ENCODE results near the gene FHIT.

The FHIT gene

DNA sequence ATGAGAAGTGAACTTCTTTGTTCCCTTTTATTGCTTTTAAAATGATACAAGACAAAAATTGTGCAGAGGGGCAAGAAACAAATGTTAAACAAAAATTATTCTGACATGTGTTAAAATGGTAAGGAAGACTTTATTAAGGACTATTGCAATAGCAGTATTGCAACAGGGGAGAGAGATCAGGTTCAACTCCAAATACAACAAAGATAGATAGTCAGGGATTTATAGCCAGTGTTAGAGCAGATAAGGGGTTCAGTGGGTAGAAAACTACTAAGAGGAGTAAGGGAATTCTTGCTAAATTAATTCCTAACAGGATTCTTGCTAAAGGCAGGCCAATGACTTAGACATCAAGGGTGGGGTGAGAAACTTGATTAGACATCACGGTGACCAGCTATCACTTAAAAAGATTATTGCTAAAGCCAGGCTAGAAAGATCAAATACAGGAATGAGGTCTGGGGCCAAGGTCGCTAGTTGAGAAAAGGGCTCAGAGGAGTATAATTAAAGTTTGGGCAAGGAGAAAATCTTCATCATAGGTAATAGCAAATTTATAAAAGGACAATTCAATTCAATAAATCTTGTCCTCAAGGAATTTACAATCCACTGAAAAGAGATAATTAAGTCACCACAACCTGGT is 81.5 kb downstream of the FHIT start:
- no peak for DNase-seq (ENCODE audit: low read depth)

DNA sequence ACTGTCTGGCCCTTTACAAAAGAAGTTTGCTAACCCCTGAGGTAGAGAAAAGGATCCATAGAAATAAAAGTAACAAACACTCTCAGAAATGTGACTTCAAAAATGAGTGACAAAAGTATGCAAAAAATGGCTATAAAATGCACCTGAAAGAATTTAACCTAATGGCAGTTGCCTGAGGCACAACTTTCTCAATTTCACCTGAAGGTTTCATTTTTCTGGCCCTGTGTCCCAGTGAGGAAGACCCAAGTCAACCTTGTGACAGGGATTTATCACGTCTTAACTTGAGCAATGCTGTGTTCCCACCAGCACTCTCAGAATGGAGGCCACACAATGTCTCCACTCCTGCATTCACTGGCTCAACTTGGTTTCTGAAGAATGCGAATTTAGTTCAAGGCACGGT is 83.0 kb downstream of the FHIT start:
- DNase-seq (ENCODE audit: low read depth) = no peak

DNA sequence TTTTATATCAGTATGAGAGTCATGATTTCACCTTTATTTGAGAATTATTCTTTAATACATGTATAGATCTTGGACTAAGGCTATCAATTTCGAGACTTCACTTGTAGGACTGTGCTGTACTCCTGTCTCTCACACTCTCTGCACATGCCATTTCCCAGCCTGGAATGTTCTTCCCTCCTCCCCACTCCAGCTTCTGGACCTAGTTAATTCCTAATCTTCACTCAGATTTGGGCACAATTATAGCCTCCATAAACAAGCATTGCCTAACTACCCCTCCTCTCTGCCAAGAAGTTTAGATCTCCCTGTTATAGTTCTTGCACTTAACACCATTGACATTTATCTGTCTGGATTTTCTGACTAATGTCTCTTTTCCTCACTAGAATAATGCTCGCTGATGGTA is 88.3 kb downstream of the FHIT start:
- DNase-seq (ENCODE audit: low read depth) = no peak

DNA sequence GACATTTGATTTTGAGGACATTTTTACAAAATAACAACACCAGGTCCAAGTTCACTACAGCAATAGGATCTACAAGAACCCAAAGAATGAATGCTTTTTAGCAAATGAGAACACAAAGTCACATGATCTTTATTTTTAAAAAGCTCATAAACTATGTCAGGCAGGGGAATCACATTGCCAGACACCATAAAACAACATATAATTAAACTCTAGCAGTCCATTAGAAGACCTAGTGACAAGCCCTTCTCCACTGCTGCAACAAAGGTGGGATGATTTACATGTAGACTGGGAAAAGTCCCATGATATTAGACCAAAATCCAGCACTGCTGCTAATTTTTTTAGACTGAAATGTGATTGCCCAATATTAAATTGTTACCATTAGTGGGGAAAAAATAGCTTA is 92.6 kb downstream of the FHIT start:
- DNase-seq (ENCODE audit: low read depth) = no peak

DNA sequence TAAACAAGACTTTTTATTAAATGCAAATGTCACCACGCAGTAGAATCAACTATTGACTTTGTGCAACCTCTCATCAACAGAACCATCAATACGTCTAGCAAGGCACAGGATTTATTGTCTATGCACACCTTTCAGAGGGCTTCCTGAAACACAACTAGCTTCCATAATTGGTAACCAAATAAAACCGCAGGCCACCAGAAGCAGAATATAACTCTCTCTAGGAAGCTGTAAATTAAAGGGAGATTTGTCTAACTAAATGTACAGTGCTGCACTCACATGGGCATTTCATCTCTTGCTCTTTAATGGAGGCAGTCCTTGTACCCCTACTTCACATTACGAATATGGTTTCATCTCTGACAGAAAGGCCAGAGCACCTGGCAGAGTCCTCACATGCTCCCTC is 93.0 kb downstream of the FHIT start:
- DNase-seq (ENCODE audit: low read depth) = no peak

DNA sequence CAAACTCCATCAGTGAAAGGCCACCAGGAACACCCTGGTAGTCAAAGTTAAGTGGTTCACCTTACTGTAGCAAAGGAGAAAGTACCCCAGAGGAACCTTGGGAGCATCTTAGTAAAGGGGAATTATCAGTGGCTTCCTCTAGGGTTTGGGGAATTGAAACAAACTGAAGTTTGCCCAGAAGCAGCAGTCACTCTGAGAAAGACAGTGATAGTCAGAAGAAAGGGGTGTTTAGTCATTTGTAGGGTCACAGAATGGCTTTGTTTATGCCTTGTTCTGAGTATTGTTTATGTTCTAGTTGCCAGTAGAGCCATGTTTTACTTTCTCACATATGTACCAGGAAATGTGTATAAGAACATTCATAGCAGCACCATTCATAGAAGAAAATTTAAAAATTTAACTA is 93.8 kb downstream of the FHIT start:
- DNase-seq (ENCODE audit: low read depth) = no peak

DNA sequence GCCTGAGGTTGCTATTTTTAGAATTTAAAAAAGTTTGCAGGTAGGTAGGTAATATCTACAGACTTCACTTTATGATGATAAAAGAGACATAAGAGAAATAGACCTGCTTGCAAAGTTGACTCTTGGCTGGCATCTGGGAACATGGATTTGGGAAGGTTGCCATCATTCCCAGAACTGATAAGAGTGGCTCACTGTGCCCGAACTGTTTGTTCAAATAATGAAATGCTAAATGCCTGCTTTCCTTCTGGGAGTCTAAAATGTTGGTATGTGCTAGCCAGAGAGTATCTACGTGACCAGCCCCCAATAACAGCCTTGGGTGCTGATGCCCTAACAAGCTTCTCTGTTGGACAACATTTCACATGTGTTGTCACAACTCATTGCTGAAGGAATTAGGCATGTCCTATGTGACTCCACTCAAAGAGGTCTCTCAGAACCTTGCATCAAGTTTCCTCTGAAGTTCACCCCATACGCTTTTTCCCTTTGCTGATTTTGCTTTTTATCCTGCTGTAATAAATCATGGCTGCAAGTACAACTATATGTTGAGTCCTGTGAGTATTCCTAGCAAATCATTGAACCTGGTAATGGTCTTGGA is 95.5 kb downstream of the FHIT start:
- no peak for DNase-seq (ENCODE audit: low read depth)

DNA sequence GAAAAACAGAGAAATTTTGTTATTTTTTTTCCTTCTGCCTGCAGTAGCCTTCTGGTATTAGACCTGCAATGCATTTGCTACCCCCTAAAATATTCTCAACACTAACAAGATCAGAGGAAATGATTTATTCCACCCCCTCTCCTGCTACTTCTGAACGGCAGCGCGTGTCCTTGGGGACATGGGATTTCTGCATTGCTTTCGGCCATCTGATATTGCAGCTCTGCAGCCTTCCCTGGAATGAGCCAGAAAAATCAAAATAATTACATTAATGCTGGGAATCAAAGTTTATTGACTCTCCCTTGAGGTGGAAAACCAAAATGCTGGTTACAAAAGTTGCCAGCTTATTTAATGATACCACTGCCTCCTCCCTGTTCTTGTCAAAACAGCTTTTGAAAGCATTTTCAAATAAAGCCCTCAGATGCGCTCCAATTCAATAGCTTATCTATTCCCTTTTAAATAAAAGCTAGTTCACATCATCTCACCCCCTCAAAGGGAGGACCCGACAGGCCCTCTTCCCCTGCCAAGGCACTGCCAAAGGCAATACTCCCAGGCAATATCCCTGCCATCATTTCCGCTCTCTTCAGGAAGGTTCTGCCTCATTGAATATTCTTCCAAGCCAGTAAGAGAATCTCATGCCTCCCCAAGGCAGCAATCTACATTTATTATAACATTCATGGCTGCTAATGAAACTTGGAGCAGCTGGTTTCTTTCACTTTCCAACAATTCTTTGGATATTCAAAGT is 96.6 kb downstream of the FHIT start:
- DNase-seq (ENCODE audit: low read depth) = no peak

DNA sequence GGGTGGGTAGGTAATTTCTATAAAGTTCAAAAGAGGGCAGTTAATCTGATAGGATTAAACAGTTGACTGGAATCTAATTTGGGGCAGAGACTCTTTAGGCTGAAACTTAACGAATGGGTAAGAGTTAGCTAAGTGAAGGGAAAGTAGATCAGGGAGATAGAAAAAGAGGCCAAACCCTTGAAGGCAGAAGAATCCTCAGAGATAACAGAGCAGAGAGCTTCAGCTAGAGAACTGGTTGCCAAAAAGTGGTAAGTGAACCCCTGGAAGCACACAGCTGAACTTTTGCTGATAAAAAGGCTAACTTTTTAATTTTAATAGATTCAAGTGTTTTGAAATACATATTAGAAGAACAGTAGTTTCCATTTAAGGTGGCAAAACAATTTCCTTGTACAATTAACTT is 99.2 kb downstream of the FHIT start:
- DNase-seq (ENCODE audit: low read depth) = no peak

DNA sequence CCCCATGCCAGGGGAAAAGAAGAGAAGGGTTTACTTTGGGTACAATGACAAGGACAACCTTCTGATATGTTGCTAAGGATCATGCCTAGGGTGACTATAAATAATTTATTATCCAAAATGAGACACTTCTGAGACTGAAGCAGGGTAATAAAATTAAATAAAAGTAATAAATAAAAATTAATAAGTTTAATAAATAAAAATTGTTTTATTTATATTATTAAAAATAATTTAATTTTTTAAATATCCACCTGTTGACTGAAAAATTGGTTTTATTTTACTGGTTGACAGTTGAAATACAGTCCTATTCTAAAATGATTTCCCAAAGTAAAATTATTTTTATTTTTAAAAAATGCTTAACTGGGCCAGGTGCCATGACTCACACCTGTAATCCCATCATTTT is 102.0 kb downstream of the FHIT start:
- DNase-seq (ENCODE audit: low read depth) = no peak

DNA sequence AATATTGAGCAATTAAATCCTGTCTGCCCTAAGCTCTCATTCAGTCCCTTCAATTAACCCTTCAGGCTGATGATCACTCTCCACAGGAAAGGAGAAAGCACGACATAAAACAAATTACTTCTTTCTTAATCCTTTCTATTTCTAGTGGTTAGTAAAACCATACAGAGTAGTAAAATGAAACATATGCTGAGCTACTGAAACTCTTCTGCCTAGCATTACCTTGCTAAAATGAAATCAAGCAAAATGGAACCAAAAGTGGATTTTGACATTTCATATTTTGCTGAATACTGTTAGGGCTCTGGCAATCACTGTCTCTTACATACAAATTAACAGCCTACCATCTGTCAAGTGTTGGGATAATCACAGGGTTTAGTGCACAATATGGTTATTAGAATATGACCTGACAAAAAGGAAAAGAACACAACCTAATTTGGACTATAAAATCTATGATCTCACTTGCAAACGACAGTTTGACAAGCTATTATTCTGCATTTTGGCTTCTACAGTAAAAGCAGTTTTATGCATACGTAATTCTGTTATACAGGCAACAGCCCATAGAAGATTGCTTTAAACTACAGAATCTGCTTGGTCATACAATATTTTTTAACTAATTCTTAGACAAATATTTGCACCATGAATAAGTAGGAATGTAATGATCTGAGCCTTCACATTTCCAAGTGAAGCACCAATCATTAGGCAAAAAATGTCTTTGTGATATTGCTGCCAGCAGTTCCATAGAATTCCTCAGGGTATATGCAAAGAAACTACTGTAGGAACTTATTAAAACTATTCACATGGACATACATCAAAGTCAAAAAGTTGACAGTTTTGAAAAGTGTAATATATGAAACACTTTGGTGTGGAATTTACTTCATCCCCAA is 105.0 kb downstream of the FHIT start:
- DNase-seq (ENCODE audit: low read depth) = no peak

DNA sequence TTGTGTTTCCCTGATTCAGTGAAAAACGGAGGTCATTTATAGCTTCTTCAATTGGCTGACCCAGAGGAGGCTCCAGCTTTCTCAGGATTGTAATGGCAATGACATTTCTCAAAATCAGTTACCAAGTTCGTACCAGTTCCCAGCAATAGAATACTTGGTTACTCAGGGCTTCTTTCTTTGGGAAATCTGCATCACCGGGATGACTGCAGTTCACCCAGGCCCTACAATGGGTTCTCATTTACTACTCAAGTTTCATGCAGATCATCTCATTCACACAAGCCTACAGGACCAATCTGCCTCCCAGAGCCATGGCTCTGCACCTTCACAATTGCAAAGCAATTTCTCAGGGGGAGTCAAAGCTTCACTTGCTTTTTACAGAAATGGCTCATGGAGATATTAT is 109.6 kb downstream of the FHIT start:
- no peak for DNase-seq (ENCODE audit: low read depth)

DNA sequence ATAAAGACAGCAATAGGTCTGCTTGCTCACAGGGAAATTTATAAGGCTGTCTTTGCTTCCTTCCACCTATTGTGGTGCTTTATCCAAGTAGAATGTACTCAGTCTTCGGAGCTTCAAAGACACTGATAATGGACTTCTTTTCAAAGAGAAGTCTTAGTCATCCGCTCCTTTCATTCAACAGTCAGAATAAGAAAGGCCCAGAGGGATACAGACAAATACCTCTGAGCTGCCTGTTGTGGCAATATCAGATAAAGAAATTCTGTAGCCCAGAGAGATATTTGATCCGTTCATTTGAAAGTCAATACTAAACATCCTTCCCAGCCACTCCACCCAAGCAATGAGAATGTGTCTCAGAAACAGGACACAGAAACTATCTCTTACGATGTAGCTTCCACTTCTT is 110.0 kb downstream of the FHIT start:
- no peak for DNase-seq (ENCODE audit: low read depth)

DNA sequence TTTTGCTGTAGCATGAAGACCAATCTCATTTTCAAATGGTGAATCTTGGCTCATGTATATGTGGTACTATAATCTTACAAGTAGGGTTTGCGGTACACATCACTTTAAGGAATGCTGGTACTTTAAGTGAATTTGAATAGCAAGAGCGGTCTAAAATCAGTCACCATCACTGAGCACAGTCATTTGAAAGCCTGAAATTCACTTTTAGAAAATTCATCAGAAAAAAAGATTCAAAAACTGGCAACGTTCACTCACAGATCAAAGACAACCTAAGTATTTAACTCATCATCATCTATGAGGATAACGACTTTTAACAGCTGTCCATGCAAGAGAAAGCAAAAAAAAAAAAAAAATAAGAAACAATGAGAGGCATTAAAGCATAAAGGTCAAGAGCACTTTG is 111.6 kb downstream of the FHIT start:
- DNase-seq (ENCODE audit: low read depth) = no peak

DNA sequence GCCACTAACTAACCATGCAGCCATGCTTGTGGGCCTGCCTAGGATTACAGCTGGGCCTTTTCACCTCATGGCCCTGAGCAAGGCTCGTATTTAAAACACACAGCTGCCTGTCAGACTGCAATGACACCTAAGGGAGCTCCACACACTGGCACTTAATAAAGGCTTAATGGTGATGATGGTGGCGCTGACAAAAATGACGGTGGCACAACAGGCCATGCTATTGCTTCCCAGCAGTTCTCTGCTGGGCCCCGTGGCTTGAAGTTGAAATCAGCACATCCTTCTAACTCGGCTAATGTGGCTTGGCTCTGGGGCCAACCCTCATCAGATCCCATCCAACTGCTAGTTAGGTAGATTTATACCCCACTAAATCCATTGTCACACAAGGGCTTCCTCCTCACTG is 112.9 kb downstream of the FHIT start:
- DNase-seq (ENCODE audit: low read depth) = no peak

DNA sequence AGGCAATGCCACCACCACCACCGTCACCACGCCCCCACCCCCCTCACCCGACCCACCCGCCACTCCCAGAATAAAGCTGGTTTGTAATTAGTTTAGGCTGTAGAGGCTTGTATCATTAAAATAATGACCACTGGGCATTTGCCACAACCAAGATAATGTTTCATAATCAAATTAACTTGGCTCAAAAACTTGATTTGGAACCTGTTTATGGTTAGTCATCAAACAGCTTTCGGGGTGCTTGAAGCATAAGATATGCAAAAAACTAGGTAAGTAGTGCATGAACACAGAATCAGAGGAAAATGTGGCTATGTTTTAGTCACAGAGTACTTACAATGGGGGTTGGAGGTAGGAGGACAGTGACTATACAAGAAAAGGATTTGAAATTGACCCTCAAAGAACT is 115.1 kb downstream of the FHIT start:
- no peak for DNase-seq (ENCODE audit: low read depth)

DNA sequence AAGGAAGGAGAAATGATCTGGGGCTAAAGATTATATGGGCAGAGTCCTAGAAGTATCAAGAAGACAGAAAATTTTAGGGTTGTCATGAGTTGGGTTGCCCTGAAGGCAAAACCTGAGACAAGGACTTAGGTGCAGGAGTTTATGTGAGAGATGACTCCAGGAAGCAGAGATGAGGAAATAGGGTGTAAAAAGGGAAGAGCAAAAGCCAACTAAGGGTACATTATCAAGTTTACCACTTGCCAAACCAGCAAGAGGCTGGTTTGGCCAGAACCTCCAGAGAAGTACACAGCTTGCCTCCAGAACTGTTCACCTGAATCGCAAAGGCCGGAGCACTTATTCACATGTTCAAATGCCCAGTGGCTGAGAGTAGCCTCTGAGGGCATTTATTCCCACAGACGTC is 116.7 kb downstream of the FHIT start:
- no peak for DNase-seq (ENCODE audit: low read depth)

DNA sequence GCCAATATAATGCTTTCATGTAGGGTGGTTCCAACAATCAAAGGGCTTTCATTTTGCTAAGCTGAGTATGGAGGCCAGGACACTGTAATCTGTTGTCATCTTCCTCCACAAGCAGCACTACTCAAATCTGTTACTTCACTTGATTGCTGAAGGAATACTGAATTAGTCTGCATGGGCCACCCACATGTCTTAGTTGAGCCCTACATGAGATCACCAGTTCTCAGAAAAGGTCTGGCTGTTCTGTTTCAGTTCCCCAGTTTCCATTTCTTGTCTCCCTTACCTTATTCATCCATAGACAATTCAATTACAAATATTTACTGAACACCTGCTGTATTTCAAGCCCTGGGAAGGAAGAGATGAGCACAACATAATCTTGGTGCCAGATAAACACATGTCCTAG is 119.2 kb downstream of the FHIT start:
- no peak for DNase-seq (ENCODE audit: low read depth)

DNA sequence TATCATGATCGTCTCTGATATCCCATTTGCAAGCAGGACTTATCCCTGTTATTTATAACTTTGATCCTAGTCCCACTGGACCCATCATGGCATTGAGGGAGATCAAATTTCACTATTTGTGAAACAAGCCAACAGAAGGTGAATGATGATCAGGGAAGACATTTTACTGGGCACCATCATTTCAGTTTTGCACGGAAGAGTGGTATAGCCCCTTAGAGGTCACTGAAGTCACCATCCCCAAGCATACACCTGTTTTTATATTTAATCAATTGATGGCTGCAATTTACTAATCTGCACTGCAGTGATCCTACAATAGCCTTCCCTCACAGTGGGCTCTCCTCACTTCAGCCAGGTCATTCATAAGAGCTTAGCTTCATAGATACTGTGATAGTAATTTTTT is 132.4 kb downstream of the FHIT start:
- no peak for DNase-seq (ENCODE audit: low read depth)

DNA sequence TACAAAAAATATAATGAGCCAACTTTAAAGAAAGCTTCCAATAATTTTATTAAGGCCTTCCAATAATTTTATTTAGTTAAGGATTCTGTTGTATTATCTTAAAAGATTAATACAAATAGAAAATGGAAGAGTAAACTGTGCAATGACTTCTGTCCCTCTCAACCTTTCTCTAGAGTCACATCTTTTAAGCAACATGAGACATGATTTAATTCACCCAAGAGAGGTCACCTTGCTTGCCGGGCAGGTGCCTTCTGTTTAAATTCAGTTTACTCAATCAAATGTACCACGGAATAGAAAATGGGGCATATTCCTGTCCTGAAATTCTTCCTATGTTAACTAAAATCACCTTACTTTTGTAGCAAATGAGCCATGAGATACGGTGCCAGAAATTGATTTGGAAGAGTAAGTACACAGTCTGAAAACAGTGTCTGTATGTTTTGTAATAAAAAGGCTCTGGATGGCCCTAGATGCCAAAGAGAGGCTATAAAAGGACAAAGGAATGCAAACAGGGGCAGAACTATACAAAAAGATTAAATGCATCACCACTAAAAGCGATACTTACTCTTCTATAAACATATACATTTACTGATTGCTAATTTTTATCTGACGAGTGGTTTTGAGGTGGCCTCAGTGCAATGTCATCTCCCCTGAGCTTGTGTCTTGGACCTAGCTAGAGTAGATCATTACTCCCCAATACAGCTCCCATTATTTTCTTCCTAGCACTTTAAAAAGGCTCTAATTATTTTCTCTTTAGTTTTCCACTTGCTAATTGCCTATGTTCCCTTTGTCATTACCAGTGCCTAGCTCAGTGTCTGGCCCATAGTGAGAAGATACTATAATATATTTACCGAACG is 134.0 kb downstream of the FHIT start:
- no peak for DNase-seq (ENCODE audit: low read depth)

DNA sequence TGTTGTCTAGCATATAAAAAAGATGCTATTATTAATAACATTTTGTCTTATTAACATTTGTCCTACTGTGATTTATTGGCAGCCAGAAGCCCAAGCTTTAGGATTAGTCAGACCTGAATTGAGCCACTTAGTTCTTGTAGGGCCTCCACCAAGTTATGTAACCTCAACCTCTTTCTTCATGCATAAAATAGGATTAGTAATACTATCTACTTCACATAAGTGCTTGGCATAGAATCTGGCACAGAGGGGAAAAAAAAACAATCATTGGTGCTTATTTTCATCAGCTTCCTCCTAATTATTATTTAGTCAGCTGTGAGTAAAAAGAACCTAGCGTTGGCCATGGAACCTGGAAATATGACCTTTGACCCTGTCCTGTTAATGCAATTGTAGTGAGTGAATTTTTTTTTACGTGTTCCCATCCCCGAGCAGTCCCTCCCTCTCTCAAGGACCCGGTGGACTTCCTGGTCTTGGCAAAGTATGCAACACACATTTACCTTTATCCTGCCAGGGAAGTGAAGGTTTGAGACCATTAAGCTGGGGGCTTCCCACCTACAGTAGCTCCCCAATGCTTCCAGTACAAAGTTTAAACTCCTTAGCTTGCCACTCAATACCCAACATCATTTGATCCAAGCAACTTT is 136.8 kb downstream of the FHIT start:
- DNase-seq (ENCODE audit: low read depth) = no peak
